NCI-H2081 (cell line): ENCODE measurements around the gene FSTL3.
"Not testable (repeated sequence)": the region's sequence is repeated elsewhere in the genome, so short reads cannot be mapped to it uniquely, and the experiment has no call there.

Experiments used
- DNase-seq, 2 experiments: peaks; one replicate each; lab custom pipeline; 2025; lab: John Stamatoyannopoulos, UW

Gene FSTL3

DNA sequence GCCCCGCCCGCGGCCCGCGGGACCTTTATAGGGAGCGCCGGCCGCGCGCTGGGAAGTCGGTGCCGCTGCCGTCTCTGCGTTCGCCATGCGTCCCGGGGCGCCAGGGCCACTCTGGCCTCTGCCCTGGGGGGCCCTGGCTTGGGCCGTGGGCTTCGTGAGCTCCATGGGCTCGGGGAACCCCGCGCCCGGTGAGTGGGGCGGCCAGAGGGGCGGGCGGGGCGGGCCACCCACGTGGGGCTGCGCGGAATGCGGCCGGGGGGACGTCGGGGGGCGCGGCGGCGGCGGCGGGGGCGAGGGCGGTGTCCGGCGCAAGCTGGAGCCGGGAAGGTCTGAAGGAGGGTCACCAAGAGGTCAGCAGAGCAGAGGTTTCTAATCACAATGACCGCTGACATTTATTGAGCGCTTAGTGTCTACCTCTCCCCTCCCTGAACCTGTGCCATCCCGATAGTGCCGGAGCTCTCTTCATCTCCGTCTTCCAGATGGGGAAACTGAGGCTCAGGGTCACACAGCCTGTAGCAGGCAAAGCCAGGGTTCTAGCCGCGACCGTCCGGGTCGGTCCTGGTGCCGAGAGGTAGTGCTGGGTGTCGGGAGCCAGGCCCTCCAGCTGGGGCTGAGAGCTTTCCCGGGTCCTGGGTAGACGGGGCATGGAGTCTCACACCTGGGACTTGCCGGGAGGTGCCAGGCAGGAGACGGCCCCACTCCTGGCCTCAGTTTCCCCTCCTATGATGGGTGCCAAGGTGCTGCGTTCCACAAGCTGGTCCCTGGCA lies at the start of gene FSTL3:
Gene FSTL3 (plus strand): TSS at position 54 of the 767 bp plus-strand sequence. CDS start 32 bp downstream, at position 86.
- DNase-seq, result no peak

DNA sequence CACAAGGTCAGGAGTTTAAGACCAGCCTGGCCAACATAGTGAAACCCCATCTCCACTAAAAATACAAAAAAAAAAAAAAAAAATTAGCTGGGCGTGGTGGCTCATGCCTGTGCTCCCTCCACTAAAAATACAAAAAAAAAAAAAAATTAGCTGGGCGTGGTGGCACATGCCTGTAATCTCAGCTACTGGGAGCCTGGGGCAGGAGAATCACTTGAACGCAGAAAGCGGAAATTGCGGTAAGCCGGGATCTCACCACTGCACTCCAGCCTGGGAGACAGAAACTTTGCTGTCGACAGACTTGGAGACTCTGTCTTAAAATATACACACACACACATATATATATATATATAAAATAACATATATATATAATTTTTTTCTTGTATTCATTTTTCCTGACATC lies 49.6 kb upstream of the FSTL3 start:
- not testable (repeated sequence) for DNase-seq

DNA sequence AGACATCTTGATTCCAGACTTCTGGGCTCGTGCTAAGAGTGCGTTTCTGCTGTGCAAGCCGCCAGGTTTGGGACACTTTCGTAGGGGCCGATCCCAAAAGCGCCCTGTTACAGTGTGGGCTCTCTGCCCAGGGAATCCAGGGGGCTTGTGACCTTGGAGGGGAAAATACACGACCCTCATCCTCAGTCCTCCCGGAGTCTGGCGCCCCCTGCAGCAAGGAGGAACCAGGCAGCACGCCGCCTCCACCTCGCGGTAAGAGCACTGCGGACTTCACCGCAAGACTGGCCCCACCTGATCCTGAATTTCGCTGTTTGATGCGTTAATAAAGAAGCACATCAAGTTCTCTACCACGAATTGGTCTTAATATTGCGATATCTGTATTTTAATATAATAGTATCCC lies 48.0 kb upstream of the FSTL3 start:
- DNase-seq, result no peak

DNA sequence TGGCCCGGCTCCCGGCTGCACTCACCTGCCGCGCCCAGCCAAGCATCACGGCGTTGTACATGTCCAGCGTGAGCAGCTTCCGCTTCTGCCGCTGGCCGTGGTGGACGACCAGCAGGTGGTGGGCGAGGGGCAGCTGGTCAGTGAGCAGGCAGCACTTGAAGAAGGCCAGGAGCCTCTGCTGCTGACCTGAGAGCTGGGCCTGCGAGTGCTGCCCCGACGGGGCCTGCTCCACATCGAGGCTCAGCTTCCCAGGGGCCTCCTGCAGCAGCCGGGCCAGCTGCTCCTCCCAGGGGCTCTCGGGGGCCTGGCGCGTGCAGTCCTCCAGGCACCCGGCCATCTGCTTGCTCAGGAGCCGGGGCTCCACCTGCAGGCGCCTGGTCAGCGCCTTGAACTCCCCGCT lies 46.7 kb upstream of the FSTL3 start:
- DNase-seq, result peak; percentile 36 to 61

DNA sequence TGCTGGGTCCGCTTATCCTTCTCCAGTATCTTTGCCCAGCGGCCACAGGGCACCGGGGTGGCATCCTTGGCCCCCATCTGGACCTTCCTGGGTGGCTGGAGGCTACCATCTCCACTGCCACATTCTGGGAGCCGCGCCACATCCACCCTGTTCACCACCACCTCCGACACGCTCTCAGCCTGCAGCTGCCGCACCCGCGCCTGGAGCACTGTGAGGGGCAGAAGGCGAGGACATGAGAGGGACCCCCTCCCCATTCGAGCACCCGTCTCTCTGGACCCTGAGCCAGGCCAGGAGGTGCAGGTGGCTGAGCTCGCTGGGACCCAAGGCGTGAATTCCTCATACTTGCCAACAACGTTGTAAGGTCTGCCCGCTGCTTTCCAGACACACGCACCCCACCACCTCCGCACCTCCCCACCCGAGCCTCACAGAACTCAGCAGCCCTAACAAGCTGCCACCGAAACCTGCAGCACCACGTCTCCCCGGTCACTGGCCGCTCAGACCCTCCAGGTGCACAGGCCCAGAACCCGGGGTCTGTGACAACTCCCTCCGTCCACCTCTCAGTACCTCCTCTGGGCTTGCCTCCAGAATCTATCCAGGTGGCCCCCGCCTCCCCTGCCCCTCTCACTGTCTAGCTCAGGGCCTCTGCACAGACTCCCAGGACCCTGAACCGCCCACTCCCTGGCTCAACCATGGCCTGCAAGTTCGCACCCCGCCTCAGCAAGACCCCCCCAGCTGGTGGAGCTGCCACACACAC lies 46.1 kb upstream of the FSTL3 start:
- no peak for DNase-seq

DNA sequence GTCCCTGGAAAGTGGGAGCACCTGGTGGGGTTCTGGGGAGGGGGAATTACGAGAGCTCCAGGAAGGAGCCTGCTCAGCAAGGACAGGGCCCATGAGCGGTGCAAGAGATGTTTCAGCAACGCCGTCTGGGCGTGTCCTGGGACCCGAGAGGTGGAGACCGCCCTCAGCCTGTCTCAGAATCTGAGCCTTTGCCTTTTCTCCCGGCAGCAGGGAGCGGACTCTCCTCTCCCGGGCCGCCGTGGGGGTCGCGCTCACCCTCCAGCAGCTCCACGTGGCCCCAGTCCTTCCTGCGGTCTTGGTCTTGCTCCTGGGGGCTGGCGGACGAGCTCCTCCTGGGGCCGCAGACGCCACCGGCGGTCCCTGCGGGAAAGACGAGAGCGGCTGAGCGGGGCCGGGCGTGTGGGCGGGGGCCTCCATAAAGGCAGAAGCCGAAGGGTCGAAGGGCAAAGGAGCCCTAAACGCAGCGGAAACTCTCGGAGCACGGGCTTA lies 43.6 kb upstream of the FSTL3 start:
- peak; percentile 4 to 22 for DNase-seq

DNA sequence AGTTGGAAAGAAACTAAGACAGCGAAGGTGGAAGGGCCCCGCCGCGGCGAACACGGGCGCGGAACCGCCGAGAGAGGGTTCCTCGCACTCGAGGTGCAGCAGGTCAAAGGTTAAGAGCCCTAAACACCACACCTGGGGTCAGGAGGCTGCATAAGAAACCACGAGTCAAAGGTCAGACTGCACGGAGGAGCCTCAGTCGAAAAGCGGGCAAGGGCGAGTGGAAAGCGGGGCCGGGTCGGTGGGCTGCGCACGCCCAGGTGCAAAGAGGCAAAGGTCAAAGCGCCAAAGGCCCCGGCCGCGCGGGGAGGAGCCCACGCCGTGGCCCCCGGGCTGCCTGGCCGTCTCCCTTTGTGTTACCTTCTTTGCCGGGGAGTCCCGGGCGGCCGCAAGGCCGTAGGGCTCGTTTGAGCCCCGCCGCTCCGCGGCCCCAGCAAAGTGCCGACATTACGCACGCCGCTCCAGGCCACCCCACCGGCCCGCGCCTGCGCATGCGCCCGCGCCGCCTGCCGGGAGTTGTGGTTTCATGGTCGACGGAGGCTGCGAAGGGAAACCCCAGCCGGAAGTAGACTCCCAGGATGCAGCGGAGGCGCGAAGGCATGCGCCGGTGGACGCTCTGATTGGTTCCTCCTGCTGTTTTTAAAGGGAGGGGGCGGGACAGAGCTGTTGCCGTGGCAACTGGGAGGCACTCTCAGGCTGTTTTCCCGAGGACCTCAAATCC lies 43.0 kb upstream of the FSTL3 start, which contains the start of gene POLRMT:
Gene POLRMT (minus strand): TSS at position 470 of the 718 bp plus-strand sequence. CDS start 25 bp downstream, at position 445.
- peak; percentile 96 to 97 for DNase-seq

DNA sequence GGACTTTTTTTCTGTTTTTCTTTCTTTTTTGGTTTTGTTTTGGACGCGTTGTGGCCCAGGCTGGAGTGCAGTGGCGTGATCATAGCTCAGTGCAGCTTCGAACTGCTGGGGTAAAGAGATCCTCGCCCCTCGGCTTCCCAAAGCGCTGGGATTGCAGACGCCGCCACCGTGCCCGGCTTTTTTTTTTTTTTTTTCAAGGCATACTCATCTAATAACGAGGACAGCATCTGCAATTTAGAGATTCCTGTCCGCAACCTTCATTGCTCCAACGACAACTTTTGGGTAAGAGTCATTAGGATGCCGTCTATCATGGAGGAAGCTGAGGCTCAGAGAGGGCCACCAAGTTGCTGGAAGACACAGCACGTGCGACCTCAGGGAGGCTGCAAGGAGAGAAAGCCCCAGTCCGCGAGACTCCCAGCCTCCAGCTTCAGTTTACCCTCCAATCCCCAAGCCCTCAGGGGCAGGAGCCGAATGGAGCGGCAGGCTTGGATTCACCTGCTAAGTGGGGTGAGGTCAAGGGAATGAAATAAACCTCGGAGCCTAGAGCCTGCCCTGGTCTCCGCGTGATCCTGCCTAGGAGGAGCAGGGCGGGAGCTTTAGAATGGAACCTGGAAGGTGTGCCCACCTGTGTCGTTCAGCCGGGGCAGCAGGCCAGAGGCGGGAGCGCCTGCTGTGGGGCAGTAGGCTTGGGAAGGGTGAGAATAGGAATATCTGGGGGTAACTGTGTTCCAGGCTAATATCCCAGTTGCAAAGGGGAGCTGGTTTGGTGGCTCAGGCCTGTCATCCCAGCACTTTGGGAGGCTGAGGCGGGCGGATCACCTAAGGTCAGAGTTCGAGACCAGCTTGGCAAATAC lies 42.2 kb upstream of the FSTL3 start:
- DNase-seq, result no peak

DNA sequence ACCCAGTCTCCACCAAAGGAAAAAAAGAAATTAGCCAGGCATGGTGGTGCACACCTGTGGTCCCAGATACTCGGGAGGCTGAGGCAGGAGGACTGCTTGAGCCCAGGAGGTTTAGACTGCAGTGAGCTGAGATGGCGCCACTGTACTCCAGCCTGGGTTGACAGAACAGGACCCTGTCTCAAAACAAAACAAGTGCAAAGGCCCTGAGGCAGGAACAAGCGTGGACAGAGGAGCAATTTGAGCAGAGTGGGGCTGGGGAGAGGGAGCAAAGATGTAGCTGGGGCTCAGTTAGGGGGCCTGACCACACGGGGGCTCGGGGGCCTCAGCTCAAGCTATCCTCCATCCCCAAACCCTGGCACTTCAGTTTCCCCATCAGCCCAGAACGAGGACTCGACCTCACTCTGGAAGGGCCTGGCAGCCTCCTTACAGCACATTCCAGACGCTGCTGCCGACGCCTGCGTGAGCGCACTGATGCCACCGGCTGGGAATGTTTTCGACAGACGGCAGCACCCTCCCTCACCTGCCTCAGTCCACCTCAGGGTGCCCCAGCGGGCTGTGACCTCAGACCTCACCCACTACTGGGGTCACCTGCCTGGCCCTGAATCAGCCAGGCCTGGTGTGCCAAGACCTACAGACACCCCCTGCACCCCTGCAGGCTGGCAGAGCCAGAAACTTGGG lies 41.1 kb upstream of the FSTL3 start:
- no peak for DNase-seq

DNA sequence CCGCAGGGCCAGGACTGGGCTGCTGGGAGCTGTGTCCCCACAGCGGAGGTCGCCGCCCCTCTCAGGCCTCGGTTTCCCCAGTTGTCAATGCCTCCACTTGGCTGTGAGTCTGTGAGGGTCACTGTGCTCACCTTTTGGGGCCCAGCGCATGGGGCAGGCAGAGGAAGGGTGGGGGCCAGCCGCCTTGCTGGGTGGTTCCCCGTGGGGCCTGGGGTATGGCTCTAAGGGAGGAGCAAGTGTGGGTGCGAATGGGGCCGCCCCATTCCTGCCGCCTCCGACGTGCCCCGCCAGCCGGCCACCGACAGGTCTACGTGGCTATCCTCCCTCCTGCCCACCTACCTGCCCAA lies 37.3 kb upstream of the FSTL3 start:
- DNase-seq, result no peak

DNA sequence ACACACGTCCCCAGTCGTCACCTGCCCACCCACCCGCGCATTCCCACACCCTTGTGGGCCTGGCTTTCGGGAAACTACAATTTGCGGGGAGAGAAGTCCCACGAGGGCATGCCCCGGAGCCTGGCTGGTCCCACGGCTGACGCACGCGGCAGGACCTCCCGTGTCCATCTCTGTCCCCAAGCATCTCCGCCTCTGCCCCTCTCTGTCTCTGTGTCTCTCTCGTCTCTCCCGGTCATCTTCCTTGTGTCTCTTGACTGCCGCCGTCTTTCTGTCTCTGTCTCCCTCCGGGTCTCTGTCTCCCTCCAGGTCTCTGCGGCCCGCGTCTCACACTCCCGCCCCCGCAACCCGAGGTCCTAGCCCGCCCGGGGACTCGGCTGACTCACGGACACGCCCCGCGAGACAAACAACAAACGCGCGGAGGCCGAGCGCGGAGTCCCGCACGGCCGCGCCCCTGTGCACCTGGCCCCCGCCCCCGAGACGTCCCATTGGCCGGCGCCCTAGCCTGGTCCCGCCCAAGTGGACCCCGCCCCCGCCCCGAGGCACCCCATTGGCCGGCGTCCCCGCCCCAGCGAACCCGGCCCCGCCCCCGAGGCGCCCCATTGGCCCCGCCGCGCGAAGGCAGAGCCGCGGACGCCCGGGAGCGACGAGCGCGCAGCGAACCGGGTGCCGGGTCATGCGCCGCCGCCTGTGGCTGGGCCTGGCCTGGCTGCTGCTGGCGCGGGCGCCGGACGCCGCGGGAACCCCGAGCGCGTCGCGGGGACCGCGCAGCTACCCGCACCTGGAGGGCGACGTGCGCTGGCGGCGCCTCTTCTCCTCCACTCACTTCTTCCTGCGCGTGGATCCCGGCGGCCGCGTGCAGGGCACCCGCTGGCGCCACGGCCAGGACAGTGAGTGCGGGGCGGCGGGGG lies 36.7 kb upstream of the FSTL3 start, which contains the start of gene FGF22:
Gene FGF22 (plus strand): TSS at position 627 of the 908 bp plus-strand sequence. CDS start 47 bp downstream, at position 674.
- DNase-seq, result peak; percentile 71 to 89

DNA sequence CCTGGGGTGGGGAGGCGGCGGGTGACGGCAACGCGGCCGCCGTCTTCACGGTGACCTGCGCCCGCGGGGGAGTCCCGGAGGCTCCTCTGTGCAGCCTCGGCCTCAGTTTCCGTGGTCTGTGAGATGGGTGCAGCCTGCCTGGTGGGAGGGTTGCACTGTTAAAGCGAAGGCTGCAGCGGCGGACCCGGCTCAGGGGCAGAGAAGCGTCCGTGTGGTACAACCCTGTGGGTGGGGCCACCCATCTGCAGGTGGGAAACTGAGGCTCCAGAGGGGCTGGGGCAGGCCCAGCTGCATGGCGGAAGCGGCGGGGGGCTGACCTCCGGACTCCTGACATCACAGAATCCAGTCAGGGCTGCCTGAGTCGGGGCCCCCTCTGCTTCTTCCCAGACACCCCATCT lies 36.0 kb upstream of the FSTL3 start:
- DNase-seq, result no peak

DNA sequence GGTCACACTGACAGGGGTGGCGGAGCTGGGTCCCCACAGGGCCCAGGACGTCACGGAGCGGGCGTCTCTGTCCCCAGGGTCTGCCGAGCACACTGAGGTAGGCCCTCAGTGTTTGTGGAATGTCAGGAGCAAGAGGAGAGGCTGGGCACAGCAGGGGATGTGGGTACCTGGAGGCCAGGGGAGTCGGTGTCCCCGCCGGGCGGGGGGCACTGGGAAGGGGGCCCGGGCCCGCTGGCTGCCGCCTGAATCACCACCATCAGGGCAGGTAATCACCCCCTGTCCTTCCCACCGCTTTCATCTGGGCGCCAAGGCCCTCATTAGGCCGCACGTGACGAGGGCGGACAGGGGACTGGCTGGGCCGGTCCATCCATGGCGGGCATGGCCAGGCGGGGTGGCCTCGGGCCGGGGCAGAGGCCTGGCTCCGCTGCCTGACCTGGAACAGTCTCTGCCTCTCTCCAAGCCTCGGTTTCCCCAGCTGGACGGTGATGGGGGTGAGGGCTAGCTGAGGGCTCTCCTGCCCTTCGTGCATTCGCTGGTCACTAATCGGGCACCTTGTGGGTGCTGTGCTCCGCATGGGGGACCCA lies 35.5 kb upstream of the FSTL3 start:
- no peak for DNase-seq

DNA sequence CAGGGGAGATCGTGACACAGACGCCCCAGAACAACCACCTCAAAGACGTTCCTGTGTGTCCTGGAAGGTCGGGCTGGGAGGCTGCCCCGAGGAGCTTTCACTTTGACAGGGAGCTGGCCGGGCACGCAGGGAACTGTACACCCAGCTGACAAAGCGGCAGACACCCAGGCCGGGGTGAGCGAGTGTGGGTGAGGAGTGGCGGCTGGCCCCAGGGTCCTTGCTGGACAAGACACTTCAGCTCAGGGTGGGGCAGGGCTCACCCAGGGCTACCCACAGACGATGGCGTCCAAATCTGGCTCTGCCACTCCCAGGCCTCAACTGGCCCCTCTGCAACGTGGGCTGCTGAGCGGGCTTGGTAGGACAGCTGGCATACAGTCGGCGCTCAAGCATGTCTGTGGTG lies 34.5 kb upstream of the FSTL3 start:
- no peak for DNase-seq

DNA sequence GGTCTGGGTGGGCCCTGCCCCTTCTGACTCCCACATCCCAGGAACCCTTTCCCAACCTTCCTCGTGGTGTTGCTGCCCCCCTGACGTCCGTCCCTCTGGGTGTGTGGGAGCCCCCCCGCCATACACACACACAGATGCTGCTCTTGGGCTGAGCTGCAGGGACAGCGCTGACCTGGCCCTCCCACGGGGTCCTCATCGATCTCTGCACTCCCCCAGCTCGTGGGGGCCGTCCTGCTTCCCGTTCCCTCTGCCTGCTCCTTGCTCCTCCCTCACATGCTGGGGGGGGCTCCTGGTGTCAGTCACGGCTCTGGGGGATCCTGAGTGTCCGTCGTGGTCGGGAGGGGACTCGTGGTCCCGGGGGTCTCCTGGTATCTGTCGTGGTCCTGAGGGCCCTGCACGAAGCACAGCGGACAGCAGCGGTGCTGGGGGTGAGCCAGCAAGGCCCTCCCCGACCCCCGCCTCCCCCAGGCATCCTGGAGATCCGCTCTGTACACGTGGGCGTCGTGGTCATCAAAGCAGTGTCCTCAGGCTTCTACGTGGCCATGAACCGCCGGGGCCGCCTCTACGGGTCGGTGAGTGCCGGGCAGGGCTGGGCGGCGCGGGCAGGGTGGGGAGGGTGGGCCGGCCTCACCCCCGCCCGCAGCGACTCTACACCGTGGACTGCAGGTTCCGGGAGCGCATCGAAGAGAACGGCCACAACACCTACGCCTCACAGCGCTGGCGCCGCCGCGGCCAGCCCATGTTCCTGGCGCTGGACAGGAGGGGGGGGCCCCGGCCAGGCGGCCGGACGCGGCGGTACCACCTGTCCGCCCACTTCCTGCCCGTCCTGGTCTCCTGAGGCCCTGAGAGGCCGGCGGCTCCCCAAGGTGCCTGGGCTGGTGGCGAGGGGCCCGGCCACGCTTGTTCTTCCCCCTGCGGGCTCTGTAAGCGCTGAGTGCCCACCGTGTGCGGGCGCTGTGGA lies 33.1 kb upstream of the FSTL3 start:
- DNase-seq, result no peak

DNA sequence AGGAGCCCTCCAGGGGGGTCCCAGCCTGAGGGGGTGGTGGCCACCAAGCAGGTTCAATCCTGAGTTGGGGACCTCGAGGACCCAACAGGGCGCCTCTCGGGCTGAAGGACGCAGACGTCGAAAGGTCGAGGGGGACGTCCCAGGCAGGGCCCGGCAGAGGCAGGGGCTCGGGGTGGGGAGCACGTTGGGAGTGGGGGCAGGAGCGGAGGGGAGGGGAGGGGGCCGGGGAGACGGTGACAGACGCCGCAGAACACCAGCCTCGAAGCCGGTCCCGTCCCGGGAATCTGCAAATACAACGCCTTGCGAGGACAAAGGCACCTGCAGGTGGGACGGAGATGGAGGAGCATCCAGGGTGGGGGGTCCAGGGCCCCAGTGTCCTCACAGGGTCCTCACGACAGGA lies 32.5 kb upstream of the FSTL3 start:
- no peak for DNase-seq

DNA sequence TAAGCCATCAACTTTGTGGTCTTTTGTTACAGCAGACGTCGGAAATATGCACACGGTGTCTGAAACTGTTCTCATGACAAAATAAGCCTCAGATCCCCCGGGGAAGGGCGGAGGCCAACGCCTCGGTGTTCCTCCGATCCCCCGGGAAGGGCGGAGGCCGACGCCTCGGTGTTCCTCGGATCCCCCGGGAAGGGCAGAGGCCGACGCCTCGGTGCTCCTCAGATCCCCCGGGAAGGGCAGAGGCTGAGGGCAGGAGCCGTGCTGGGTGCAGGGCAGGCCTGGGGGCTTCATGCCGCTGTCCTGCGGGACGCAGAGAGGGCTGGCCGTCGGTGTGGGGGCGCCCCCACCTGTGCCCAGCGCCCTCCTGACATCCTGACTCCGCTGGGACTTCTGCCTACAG lies 31.8 kb upstream of the FSTL3 start:
- DNase-seq, result no peak

DNA sequence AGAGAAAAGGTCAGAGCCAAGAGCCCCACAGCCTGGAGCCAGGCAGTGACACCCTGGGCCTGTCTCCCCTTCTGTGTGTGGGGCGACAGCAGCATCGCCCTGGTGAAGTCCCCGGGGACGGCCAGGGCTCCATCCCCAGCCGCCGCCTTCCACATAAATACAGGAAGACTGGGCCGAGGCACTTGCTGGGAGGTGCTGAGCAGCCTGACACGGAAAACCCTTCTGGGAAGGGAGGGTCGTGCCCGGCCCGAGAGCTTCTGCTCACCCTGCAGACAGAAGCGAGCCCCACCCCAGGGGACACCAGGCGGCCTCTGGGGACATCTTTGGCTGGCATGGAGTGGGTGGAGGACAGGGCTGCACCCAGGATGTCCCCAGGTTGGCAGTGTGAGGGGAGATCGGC lies 31.4 kb upstream of the FSTL3 start:
- DNase-seq, result no peak
